HG03342 (cell line): ENCODE data around the gene IQCN.

Source experiments
- ATAC-seq: cut with Tn5 transposase; IDR thresholded peaks from one replicate; pipeline ENCODE4 v1.9.1; 2021; ENCODE audit warnings: mild to moderate bottlenecking, moderate library complexity; ENCODE audit not compliant: unreplicated experiment

The IQCN gene

GRCh38 chr19:18274219-18274780 lies at the start of gene IQCN:
Gene IQCN (minus strand): TSS chr19:18274452. CDS start chr19:18269478, 4,974 bp downstream.
- no peak for ATAC-seq

- peak; percentile 89 for ATAC-seq
These were observed 48.7 kb upstream of the IQCN start, which contains the start of gene LSM4 for GRCh38 chr19:18322759-18323460. Gene LSM4 (minus strand): TSS chr19:18323076. CDS start chr19:18323020, 56 bp downstream.

DNA sequence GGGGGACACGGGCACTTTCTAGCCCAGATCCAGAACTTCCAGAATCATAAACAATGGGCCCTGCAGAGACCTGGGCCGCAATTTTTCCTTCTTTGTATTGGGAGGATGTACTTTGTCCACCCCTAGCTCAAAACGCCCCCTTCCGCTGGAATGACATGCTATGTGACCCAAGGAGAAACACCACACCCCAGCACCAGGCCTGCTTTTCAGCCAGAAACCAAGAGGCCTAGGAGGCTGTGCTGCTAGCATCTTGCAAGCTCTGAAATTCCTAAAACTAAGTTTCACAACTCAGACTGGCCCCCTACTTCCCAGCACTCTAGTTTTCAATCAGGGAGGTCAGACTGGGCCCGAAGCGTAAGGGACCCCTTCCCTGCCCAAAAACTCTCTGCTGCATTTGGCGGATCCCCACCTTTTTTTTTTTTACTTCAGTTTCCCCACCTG lies 48.1 kb upstream of the IQCN start:
- peak; percentile 4 for ATAC-seq

- no peak for ATAC-seq
These were observed 47.5 kb upstream of the IQCN start for GRCh38 chr19:18321734-18322102.

DNA sequence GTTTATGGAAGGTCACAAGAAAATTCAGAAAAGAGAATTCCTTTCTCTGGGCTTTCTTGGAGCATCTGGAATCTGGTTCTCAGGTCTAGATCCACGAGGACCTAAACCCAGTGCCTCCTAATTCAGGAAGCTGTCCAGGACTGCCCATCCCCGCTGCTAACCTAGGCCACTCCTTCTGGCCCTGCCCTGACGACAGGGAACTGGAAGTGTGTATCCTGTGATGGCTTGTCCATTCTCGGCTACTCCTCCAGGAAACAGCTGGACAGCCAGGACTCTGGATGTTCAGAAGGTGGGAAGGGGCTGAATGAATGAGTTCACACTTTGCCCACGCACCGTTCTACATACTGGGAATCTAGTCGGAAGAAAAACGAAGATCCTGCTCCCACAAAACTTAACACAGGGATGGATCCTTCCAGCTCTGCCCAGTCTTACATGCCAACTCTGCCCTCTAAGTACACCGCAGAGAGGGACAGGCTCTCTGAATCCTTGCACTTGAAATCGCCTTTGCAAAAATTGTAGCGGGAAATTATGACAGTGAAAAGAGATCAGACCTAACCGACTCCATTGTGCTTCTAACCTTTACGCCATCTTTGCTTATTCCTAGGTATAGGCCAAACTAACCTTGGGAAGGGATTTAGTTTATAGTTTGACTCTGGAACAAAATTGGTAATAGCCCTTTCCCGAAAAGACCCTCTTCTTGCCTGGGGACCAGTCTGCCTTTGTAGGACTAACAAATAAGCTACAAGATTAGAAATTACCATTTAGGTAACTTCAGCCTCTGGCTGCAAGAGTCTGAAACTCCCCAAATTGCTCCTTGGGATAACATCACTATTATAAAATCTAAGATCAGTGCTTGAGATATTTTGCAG lies 46.8 kb upstream of the IQCN start:
- no peak for ATAC-seq

GRCh38 chr19:18319591-18320135 lies 45.4 kb upstream of the IQCN start:
- no peak for ATAC-seq

DNA sequence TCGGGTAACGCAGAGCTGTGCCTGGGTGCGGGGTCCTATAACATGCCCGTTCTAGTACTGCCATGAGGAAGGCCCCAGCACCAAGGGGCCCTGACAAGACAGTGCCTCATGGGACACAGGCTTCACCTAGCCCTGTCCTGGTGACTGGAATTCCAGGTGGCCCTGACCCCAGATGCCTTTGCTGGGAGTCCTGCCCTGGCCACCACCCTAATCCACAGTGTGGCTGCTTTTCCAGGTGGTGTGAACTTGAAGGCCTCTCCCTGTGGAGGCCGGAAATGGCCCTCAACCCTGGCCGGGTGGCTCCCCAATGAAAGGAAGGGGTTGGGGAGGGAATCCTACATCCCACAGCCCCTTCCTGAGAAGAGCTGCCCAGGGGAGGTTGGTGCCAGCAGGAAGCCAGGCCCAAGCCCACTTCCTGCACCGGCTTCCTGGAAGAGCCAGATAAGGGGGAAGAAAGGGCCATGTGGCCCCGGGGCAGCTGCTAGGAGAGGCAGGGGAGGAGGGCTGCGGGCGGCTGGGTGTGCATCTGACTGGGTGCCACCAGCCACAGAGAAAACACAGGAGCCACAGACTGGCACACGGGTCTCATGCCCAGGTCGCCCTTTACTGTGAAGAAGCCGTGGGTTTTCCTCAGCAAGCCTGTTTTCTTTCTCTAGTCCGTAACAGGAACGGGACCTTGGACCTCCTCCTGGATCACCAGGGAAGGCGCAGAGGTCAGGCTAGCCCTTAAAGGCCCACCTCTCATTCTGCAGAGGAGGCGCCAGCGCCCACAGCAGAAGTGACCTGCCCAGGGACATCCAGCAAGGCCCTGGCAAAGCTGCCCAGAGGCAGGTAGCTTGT lies 43.9 kb upstream of the IQCN start:
- ATAC-seq: no peak

DNA sequence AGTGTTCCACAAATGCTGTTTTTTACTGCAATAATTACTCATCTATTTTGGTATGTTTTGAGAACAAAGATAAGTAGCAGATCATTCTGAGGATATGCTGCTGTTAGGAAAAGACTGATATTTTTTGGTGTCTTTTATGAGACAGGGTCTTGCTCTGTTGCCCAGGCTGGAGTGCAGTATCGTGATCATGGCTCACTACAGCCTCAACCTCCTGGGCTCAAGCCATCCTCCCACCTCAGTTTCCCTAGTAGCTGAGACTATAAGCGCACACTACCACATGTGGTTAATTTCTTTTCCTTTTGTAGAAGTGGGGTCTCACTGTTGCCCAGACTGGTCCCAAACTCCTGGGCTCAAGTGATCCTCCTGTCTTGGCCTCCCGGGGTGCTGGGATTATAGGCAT lies 39.1 kb upstream of the IQCN start:
- ATAC-seq: no peak

DNA sequence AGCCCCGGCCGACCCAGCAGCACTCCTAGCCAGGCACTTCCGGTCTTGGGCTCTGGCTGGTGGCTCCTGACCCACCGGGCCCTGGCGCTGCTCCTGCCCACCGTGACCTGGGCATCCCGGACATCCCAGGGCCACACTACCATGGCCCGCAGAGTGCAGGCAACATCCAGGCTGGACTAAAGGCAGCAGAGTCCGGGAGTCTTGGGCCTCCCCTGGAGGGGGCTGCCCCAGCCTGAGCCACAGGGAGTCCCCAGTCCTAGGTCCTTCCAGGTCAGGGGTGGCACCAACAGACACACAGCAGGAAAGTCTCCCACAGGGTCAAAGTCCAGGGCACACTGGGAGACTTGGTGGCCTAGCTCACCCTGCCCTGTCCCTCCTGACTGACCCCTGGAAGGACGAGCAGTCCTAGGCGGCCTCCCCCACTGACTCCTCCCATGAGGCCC lies 37.9 kb upstream of the IQCN start:
- ATAC-seq: no peak

GRCh38 chr19:18311502-18312091 lies 37.3 kb upstream of the IQCN start:
- ATAC-seq: no peak

DNA sequence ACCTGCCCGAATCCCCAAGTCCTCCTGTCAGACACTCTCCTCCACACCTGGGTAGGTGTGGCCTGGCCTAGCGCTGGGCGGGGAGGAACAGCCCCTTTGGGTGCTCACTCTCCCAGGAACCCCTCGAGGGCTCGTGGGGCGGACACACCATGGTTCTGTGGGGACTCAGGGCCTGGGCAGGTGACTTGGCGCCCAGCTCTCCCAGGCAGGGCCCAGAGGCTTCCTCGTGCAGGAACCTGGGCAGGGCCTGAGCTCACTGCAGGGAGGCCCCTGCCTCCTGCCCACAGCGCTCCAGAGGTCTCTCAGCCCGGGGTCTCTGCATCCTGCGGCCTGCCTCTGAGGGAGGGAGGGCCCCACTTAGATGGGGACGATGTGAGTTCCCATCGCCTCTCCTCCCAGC lies 36.7 kb upstream of the IQCN start:
- no peak for ATAC-seq

DNA sequence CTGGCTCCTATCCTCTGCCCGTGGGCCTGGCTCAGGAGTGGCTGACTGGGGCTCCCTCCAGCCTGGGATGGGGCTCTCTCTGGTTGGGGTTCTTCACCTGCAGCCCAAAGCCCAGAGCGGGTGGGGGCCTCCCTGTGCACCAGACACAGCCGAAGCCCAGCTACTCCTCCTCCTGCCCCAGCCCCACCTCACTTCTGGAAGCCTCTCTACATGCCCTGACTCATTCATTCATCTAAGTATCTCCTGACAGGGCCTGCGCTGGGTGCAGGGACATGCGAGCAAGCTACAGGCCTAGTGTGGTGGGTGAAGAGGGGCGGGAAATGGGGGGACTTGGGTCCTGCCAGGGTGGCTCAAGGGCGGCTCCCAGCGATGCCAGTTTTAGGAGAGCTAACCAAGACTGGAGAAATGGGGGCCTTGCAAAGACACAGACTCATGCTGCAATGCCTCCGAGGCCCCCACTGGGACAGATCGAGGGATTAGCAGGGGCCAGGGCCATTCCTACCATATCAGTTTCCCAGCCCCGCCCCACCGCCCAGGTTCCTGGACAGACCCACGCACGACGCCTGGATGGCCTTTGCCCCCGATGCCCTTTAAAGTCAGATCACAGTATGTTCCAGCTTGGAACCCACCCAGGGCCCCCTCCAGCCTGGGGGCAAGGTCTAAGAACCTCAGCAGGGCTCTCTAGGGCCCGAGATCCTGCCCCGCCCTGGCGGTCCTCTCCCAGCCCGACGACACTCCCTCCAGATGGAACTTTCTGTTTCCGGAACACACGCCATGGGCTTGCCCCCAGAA lies 36.1 kb upstream of the IQCN start:
- ATAC-seq: no peak

DNA sequence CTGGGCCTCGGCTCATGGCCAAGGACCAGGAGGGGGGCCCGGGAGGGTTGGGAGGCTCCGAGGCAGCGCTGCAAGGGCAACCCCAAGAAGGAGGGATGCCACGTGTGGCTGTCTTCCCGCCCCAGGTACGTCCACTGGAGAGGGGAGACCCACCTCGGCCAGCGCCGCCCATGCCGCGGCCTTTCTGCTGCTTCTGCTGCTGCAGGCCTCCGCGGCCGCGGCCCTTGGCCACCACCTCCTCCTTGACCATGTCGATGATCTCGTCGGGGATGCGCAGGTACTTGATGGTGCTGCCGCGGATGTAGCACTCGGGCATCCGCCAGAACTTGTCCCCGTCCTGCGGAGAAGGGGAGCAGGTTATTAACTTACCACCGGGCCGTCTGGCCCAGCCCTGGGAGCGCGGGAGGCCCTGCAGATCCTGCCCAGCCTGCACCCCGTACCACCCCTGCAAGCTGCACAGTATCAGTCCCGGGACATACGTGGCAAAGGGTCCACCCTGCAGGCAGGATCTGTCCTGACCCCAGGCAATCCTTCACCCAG lies 35.3 kb upstream of the IQCN start:
- no peak for ATAC-seq

DNA sequence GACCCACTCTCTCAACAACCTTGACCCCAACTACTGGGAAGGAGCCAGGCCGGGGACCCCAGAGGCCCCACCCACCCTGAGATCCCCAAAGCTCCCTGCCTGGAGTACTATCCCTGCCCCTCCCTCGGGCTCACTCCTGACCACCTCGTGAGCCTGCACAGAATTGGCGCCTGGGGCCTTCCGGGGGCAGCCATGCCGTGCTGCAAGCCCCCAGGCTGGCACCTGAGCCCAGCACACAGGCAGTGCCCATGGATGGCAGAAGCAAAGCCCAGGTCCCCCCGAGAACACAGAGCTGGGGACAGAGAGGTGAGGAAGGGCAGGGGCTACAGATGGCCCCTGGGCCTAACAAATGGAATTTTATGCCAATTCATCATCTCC lies 34.7 kb upstream of the IQCN start:
- no peak for ATAC-seq

- no peak for ATAC-seq
These were observed 34.0 kb upstream of the IQCN start for GRCh38 chr19:18308051-18308947.

DNA sequence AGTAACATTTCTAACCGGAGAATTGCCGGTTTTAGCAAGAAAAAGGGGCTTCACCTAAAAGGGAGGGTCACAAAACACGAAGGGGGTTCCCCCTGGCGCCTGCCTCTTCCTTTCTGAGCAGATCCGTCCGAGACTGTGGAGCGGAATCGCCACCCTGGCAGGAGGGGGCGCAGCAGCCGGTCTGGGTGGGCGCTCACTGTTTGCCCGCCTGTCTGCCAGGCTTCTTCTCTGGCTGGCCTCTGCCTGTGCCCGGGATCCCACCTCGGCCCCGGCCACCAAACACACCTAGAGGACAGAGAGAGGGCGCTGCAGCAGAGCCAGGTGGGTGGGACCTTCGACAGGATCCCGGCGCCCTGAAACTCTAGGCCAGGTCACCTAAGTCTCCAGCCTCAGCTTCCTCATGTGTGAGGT lies 33.0 kb upstream of the IQCN start:
- ATAC-seq: no peak

- no peak for ATAC-seq
These were observed 32.6 kb upstream of the IQCN start for GRCh38 chr19:18306888-18307260.

DNA sequence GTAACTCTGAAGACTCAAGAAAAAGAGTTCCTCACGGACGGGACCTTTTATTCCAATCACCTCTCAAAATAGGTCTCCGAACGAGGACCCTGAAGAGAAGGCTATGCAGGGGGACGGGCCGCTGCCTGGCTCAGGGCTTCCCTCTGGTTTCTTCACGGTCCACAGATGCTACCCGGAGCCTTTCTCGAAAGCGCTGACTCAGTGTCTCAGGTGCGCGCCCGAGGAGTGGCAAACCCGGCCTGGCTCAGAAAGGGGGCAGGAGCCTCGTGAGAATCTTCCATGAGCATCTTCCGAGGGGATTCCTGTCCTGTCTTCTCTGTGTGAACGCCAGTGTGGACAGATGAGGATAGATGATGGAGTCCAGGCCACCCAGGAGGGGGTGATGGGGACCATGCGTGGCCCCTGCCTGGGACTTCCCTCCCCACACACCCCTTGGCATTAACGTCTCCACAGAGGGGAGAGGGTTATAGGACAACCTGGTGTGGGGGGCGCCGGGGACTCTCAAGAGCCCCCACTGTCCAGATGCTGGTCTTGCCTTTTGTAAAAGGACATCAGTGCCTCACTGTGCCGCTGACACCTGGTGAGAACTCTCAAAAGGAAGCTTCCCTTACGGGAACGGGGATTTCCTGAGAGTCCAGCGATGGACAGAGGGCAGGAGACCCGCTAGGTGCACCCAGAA lies 32.1 kb upstream of the IQCN start:
- no peak for ATAC-seq
